Nephron progenitor cell (in vitro differentiated cells): ENCODE data around the gene LIX1L.

ENCODE experiments used
- DNase-seq: peaks from one replicate; pipeline ENCODE4 v3.0.0; 2021
- H3K27ac Mint-ChIP-seq: 2 replicates; pipeline ENCODE4 v1.8.0; 2021; ENCODE audit warnings: mild to moderate bottlenecking, moderate library complexity, mixed read lengths
- H3K27me3 Mint-ChIP-seq: 2 replicates; pipeline ENCODE4 v1.8.0; 2021; ENCODE audit warnings: mild to moderate bottlenecking, low read depth, mixed read lengths; ENCODE audit not compliant: poor library complexity
- H3K36me3 Mint-ChIP-seq: 2 replicates; pipeline ENCODE4 v1.8.0; 2021; ENCODE audit warnings: low read depth, mixed read lengths
- H3K4me1 Mint-ChIP-seq: 2 replicates; pipeline ENCODE4 v1.8.0; 2021; ENCODE audit warnings: mixed read lengths
- H3K4me3 Mint-ChIP-seq: 2 replicates; pipeline ENCODE4 v1.8.0; 2021; ENCODE audit warnings: mild to moderate bottlenecking, moderate library complexity, mixed read lengths
- H3K9me3 Mint-ChIP-seq: 2 replicates; pipeline ENCODE4 v1.8.0; 2021; ENCODE audit warnings: mild to moderate bottlenecking, moderate library complexity, mixed read lengths
- CTCF ChIP-seq: fragments of 200-600 bp; sonication (generic); IDR thresholded peaks from 2 replicates; pipeline ENCODE4 v1.5.0; 2021; ENCODE audit warnings: antibody characterized with exemption

Gene LIX1L

DNA sequence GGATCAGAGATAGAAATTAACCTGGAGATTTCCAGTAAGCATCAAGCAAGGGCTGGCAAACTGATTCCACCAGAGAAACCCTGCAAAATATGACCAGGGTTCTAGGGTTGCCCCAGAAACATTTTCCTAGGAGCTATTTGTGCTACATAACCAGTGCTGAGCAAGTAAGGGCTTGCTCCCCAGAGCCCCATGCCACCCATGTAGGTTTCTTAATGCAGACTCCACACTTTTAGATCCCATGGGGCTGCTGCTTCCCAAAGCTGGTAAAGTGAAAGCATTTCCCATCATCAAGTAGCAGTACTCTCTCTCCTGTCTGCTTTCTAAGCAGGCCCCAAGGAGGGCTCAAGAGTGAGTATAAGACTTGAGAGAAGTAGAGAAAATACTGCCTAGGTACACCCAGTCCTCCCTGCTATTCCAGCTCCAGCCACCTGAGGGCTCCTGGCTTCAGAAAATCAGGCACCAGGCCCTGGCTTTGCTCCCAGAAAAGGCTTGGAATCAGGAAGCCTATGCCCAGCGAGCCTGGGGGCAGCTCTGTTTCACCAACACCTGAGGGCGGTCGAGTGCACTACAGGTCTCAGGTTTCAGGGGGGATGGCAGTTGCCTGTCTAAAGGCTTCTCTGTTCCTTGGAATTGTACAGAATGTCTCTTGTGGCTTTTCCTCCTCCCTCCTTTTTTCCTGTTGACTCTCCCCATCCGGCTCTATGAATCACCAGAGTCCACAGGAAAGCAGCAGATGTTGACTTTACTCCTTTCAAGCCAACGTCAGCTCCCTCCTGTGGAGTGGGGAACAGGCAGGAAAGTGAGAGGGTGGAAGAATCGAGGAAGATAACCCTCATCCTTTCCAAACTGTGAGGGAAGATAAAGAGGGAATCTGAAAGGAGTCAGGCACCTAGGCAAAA is 66.0 kb downstream of the LIX1L start:
- no peaks in the 10 kb centered on the region for H3K9me3 Mint-ChIP-seq
- H3K4me3 Mint-ChIP-seq: peak overlapping the region; percentile 59
- TF ChIP-seq CTCF: peak; percentile 89
- peaks cover 26% of the 10 kb centered on the region for H3K27me3 Mint-ChIP-seq
- DNase-seq: peak; percentile 94
- peak overlapping the region; percentile 80 for H3K27ac Mint-ChIP-seq
- H3K4me1 Mint-ChIP-seq: peaks cover 39% of the 10 kb centered on the region
- H3K36me3 Mint-ChIP-seq: no peaks in the 10 kb centered on the region

DNA sequence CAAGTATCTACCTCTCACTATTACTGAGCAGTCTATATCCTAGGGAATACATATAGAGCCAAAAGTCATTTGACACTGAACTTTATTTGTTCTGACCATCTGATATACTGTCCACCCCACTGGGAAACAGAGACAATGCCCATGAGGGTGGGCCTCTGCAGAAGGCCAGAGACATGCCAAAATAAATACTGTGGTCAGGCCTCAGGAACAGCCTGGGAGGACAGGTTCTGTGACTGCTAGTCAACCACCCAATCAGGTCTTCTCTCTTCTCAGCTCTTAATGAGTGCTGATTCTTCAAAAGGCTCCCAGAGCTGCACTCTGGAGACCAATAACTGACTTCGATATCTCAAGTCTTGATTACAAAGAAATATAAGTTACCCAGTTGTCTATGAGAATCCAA is 66.7 kb downstream of the LIX1L start:
- no peak for DNase-seq
- H3K9me3 Mint-ChIP-seq: no peaks in the 10 kb centered on the region
- peaks cover 31% of the 10 kb centered on the region for H3K27me3 Mint-ChIP-seq
- TF ChIP-seq CTCF: no peak
- H3K36me3 Mint-ChIP-seq: no peaks in the 10 kb centered on the region
- H3K27ac Mint-ChIP-seq: no peak overlapping the region
- H3K4me1 Mint-ChIP-seq: peaks cover 46% of the 10 kb centered on the region
- H3K4me3 Mint-ChIP-seq: no peak overlapping the region

- H3K4me1 Mint-ChIP-seq: peaks cover 57% of the 10 kb centered on the region
- no peak for TF ChIP-seq CTCF
- DNase-seq: no peak
- H3K9me3 Mint-ChIP-seq: no peaks in the 10 kb centered on the region
- H3K27me3 Mint-ChIP-seq: peaks cover 36% of the 10 kb centered on the region
- no peak overlapping the region for H3K4me3 Mint-ChIP-seq
- no peaks in the 10 kb centered on the region for H3K36me3 Mint-ChIP-seq
- H3K27ac Mint-ChIP-seq: no peak overlapping the region
Measured at GRCh38 chr1:145889722-145890121, 68.1 kb downstream of the LIX1L start.

DNA sequence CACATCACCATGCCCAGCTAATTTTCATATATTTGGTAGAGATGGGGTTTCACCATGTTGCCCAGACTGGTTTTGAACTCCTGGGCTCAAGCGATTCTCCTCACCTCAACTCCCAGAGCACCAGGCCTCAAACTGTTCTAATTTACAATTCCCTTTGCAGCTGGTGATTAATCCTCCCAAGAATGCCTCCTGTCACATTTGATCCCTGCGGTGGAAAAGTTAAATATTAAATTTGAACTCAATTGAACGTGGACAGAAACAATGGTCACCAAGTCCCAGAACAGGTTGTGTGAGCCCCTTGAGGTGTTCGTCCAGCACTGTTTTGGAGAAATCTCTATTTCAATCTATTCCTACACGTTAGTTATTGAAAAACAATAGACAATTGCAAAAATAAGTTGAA is 70.2 kb downstream of the LIX1L start:
- peak overlapping the region; percentile 49 for H3K4me3 Mint-ChIP-seq
- TF ChIP-seq CTCF: no peak
- H3K27me3 Mint-ChIP-seq: peaks cover 53% of the 10 kb centered on the region
- H3K4me1 Mint-ChIP-seq: peaks cover 52% of the 10 kb centered on the region
- DNase-seq: no peak
- H3K36me3 Mint-ChIP-seq: no peaks in the 10 kb centered on the region
- H3K9me3 Mint-ChIP-seq: no peaks in the 10 kb centered on the region
- no peak overlapping the region for H3K27ac Mint-ChIP-seq

DNA sequence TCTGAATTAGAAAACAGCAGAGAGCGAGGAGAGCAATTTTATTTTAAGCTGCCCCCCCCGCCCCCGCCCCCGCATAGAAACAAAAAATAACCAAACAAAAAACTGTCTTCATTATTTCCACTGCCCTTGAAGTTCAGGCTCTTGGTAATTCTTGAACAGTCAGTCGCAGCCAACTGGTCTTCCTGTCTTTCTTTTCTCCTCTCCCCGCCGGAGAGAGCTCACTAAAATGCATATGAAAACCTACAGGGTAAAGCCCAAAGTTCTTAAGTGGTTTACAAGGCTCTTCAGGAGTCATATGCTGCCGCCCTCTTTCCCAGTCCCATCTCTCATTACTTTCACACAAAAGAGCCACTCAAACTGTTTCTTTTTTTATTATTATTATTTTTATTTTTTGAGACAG is 71.0 kb downstream of the LIX1L start:
- Mint-ChIP-seq H3K27me3 (peaks cover 57% of the 10 kb centered on the region), H3K4me3 (peak overlapping the region; percentile 72), H3K27ac (no peak overlapping the region), H3K9me3 (no peaks in the 10 kb centered on the region), H3K36me3 (no peaks in the 10 kb centered on the region), H3K4me1 (peaks cover 44% of the 10 kb centered on the region)
- no peak for TF ChIP-seq CTCF
- no peak for DNase-seq

GRCh38 chr1:145886390-145886789 is 71.4 kb downstream of the LIX1L start:
- no peak for DNase-seq
- Mint-ChIP-seq H3K27me3 (peaks cover 57% of the 10 kb centered on the region), H3K36me3 (no peaks in the 10 kb centered on the region), H3K27ac (no peak overlapping the region), H3K4me3 (peak overlapping the region; percentile 87), H3K4me1 (peaks cover 39% of the 10 kb centered on the region), H3K9me3 (no peaks in the 10 kb centered on the region)
- TF ChIP-seq CTCF: no peak
